Measurements from ENCODE around the gene DMXL2. TPM values are rescaled to one million over a fixed set of nuclear protein-coding genes. Genes with fewer than 3 reads are reported as not detected.
"Not testable (repeated sequence)": the region's sequence is repeated elsewhere in the genome, so short reads cannot be mapped to it uniquely, and the experiment has no call there.

The DMXL2 gene
- total RNA-seq, 1 donor from 2014 or later = 20.7 TPM

GRCh38 chr15:51444112-51444511 lies 178.5 kb downstream of the DMXL2 start:
- TF ChIP-seq CTCF (IDR thresholded peaks at IDR 0.05) = no peak
- Mint-ChIP-seq H3K4me1 (ENCODE audit: low read depth) (peaks cover 4% of the 10 kb centered on the region), H3K4me3 (ENCODE audit: unreplicated experiment) (no peak overlapping the region)

DNA sequence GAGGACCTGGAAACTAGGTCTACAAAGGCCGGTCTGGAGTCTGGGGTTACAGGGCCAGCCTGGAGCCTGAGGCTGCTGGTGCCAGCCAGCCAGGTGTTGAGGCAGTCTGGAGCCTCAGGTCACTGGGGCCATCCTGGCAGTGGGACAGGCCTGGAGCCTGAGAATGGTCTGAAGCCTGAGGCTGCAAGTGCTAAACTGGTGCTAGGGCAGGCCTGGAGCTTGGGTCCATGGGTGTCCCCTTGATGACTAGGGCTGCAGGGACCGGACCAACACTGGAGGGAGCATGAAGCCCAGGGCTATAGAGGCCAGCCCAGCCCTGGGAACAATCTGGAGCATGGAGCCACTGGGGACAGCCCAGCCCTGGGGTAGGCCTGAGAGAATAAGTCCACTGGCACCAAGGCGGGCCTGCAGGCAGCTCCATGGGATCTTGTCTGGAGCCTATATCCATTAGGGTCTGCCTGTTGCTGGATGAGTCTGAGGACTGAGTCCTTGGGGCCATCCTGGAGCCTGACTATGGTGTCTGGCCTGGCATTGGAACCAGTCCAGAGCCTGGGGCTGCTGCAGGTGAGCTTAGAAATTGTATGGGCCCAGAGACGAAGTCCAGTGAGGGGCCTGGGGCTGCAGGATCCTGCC lies 179.2 kb downstream of the DMXL2 start:
- peaks cover 3% of the 10 kb centered on the region for H3K4me1 Mint-ChIP-seq (ENCODE audit: low read depth)
- H3K27me3 Mint-ChIP-seq (ENCODE audit: low read depth) = no peaks in the 10 kb centered on the region
- H3K9me3 Mint-ChIP-seq (ENCODE audit: low read depth) = peaks cover 21% of the 10 kb centered on the region
- no peak for DNase-seq (ENCODE audit: low spot score)
- peaks cover 25% of the 10 kb centered on the region for H3K36me3 Mint-ChIP-seq (ENCODE audit: low read depth)
- no peak overlapping the region for H3K27ac Mint-ChIP-seq (ENCODE audit: unreplicated experiment)
- H3K4me3 Mint-ChIP-seq (ENCODE audit: unreplicated experiment) = no peak overlapping the region
- TF ChIP-seq CTCF (IDR thresholded peaks at IDR 0.05) = no peak

More at GRCh38 chr15:51444112-51444511, 178.5 kb downstream of the DMXL2 start:
- no peaks in the 10 kb centered on the region for H3K27me3 Mint-ChIP-seq (ENCODE audit: low read depth)
- no peak overlapping the region for H3K27ac Mint-ChIP-seq (ENCODE audit: unreplicated experiment)
- peaks cover 26% of the 10 kb centered on the region for H3K36me3 Mint-ChIP-seq (ENCODE audit: low read depth)
- no peak for DNase-seq (ENCODE audit: low spot score)
- H3K9me3 Mint-ChIP-seq (ENCODE audit: low read depth) = peaks cover 15% of the 10 kb centered on the region

GRCh38 chr15:51438526-51438925 lies 184.0 kb downstream of the DMXL2 start:
- peaks cover 3% of the 10 kb centered on the region for H3K36me3 Mint-ChIP-seq (ENCODE audit: low read depth)
- no peak for DNase-seq (ENCODE audit: low spot score)
- H3K4me3 Mint-ChIP-seq (ENCODE audit: unreplicated experiment) = no peak overlapping the region
- H3K27me3 Mint-ChIP-seq (ENCODE audit: low read depth) = peaks cover 5% of the 10 kb centered on the region
- TF ChIP-seq CTCF (IDR thresholded peaks at IDR 0.05) = no peak
- H3K9me3 Mint-ChIP-seq (ENCODE audit: low read depth) = peaks cover 35% of the 10 kb centered on the region
- no peaks in the 10 kb centered on the region for H3K4me1 Mint-ChIP-seq (ENCODE audit: low read depth)
- H3K27ac Mint-ChIP-seq (ENCODE audit: unreplicated experiment) = no peak overlapping the region

GRCh38 chr15:51425517-51426040 lies 197.0 kb downstream of the DMXL2 start:
- no peak overlapping the region for H3K4me3 Mint-ChIP-seq (ENCODE audit: unreplicated experiment)

DNA sequence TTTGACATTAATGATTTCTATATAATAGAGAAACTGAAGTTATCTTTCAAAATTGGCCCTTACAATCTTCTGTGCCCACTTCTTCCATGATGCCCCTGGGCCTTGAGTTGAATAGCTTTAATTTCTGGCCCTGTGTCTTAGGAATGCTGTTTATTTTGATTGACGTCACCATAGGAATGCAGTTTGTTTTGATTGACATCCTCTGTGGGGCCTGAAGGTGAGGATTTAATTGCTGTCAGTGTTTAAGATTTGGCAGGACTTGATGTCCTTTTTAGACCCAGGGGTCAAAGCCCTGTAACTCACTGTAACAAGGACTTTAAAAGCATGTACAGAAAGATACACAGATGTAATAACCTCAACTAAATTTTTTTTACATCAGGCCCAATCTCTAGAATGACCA lies 197.8 kb downstream of the DMXL2 start:
- Mint-ChIP-seq H3K9me3 (ENCODE audit: low read depth) (no peaks in the 10 kb centered on the region), H3K27me3 (ENCODE audit: low read depth) (no peaks in the 10 kb centered on the region), H3K36me3 (ENCODE audit: low read depth) (no peaks in the 10 kb centered on the region), H3K4me3 (ENCODE audit: unreplicated experiment) (no peak overlapping the region), H3K4me1 (ENCODE audit: low read depth) (peaks cover 3% of the 10 kb centered on the region), H3K27ac (ENCODE audit: unreplicated experiment) (no peak overlapping the region)
- TF ChIP-seq CTCF (IDR thresholded peaks at IDR 0.05) = no peak
- DNase-seq (ENCODE audit: low spot score) = no peak

More at GRCh38 chr15:51425517-51426040, 197.0 kb downstream of the DMXL2 start:
- H3K27me3 Mint-ChIP-seq (ENCODE audit: low read depth) = no peaks in the 10 kb centered on the region
- H3K27ac Mint-ChIP-seq (ENCODE audit: unreplicated experiment) = no peak overlapping the region
- no peak for DNase-seq (ENCODE audit: low spot score)
- peaks cover 3% of the 10 kb centered on the region for H3K4me1 Mint-ChIP-seq (ENCODE audit: low read depth)
- H3K9me3 Mint-ChIP-seq (ENCODE audit: low read depth) = no peaks in the 10 kb centered on the region
- no peaks in the 10 kb centered on the region for H3K36me3 Mint-ChIP-seq (ENCODE audit: low read depth)
- TF ChIP-seq CTCF (IDR thresholded peaks at IDR 0.05) = no peak

GRCh38 chr15:51423040-51423439 lies 199.5 kb downstream of the DMXL2 start:
- H3K36me3 Mint-ChIP-seq (ENCODE audit: low read depth); H3K27ac Mint-ChIP-seq (ENCODE audit: unreplicated experiment); H3K9me3 Mint-ChIP-seq (ENCODE audit: low read depth); H3K27me3 Mint-ChIP-seq (ENCODE audit: low read depth); H3K4me1 Mint-ChIP-seq (ENCODE audit: low read depth); H3K4me3 Mint-ChIP-seq (ENCODE audit: unreplicated experiment); DNase-seq (ENCODE audit: low spot score): not testable (repeated sequence)
